GM18502 (cell line): ENCODE results near the gene TIMP3.

Source experiments
- ATAC-seq: cut with Tn5 transposase; IDR thresholded peaks from one replicate; pipeline ENCODE4 v1.9.1; 2021; ENCODE audit warnings: mild to moderate bottlenecking; ENCODE audit not compliant: unreplicated experiment, poor library complexity

TIMP3 gene

GRCh38 chr22:32911503-32911902 is 110.0 kb downstream of the TIMP3 start:
- ATAC-seq: no peak
